ENCODE measurements around the gene PDE4B.

DNA sequence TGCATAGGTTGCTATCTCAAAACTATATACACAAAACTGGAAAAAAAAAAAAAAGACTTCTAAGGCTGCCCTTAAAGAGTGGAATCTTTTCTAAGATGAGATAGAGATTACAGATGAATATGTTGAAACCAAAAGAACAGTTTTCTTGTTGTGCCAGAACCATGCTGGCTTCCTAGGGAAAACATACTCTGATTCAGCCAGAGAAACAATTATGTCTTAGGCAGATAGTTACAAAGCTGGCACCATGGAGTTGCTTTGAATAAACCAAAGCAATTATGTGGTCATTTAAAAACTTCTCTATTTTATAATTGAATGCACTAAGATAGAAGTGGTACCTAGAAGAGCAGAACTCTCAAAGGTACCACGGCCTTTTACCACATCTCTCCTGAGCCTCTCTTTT is 341.3 kb downstream of the PDE4B start:
- no peak for TF ChIP-seq POLR2A (IDR thresholded peaks at IDR 0.05)
- TF ChIP-seq, protein P1, sequence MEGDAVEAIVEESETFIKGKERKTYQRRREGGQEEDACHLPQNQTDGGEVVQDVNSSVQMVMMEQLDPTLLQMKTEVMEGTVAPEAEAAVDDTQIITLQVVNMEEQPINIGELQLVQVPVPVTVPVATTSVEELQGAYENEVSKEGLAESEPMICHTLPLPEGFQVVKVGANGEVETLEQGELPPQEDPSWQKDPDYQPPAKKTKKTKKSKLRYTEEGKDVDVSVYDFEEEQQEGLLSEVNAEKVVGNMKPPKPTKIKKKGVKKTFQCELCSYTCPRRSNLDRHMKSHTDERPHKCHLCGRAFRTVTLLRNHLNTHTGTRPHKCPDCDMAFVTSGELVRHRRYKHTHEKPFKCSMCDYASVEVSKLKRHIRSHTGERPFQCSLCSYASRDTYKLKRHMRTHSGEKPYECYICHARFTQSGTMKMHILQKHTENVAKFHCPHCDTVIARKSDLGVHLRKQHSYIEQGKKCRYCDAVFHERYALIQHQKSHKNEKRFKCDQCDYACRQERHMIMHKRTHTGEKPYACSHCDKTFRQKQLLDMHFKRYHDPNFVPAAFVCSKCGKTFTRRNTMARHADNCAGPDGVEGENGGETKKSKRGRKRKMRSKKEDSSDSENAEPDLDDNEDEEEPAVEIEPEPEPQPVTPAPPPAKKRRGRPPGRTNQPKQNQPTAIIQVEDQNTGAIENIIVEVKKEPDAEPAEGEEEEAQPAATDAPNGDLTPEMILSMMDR (IDR thresholded peaks at IDR 0.05): no peak

Measured in esophagus squamous epithelium (tissue), 4 donors.